Glutamatergic neuron (in vitro differentiated cells): ENCODE data around the gene GSTA4. TPM values are rescaled to one million over a fixed set of nuclear protein-coding genes. Genes with fewer than 3 reads are reported as not detected.
"Not testable (repeated sequence)": the region's sequence is repeated elsewhere in the genome, so short reads cannot be mapped to it uniquely, and the experiment has no call there.

Experiments used
- DNase-seq: peaks from one replicate; pipeline ENCODE4 v3.0.0; 2022
- H3K27ac Mint-ChIP-seq: one replicate; pipeline ENCODE4 v1.8.0; 2020; ENCODE audit warnings: mild to moderate bottlenecking, mixed read lengths, inconsistent platforms; ENCODE audit not compliant: unreplicated experiment
- H3K27me3 Mint-ChIP-seq: one replicate; pipeline ENCODE4 v1.8.0; 2020; ENCODE audit warnings: mild to moderate bottlenecking, moderate library complexity, mixed read lengths, inconsistent platforms; ENCODE audit not compliant: unreplicated experiment
- H3K36me3 Mint-ChIP-seq: one replicate; pipeline ENCODE4 v1.8.0; 2020; ENCODE audit warnings: mild to moderate bottlenecking, mixed read lengths, inconsistent platforms; ENCODE audit not compliant: unreplicated experiment
- H3K4me1 Mint-ChIP-seq: one replicate; pipeline ENCODE4 v1.8.0; 2020; ENCODE audit warnings: mild to moderate bottlenecking, low read depth, mixed read lengths, inconsistent platforms; ENCODE audit not compliant: unreplicated experiment
- H3K4me3 Mint-ChIP-seq: one replicate; pipeline ENCODE4 v1.8.0; 2020; ENCODE audit warnings: mild to moderate bottlenecking, mixed read lengths, inconsistent platforms; ENCODE audit not compliant: unreplicated experiment
- H3K9me3 Mint-ChIP-seq: one replicate; pipeline ENCODE4 v1.8.0; 2020; ENCODE audit warnings: mild to moderate bottlenecking, moderate library complexity, mixed read lengths, inconsistent platforms; ENCODE audit not compliant: unreplicated experiment
- total RNA-seq: library from RNA; stranded (reverse); fragmentation: NEBNext Ultra II Directional; extraction: Animal tissue kit (Norgen Biotek cat#: 25700); gene quantifications from one replicate; pipeline ENCODE4 v1.2.1, GENCODE V29; 2021; ENCODE audit not compliant: unreplicated experiment
- TF ChIP-seq, protein P1 (sequence below): fragments of 200-600 bp; sonication (generic); IDR thresholded peaks from one replicate; pipeline ENCODE4 v1.5.0; 2021; ENCODE audit not compliant: partially characterized antibody, unreplicated experiment

The GSTA4 gene
- total RNA-seq, 1 donor from 2014 or later = 81.1 TPM

DNA sequence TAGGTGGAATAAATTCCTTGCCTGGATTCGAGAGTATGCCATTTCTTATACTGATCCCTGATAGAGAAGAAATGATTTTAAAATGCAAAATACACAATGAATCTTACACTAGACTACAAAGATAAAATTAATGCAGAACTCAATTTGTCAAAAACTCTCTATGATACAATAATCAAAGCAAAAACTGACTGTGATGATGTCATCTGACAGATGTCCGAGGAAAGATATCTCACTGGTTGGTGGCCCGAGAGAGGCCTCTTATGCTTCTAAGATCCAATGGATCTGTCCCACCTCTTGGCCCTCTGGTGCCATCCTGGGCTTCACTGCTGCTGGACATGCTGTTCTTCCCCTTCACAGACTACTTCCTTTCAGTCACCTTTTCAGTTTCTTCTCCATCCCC, 14.4 kb upstream of the GSTA4 start:
- TF ChIP-seq, protein P1, sequence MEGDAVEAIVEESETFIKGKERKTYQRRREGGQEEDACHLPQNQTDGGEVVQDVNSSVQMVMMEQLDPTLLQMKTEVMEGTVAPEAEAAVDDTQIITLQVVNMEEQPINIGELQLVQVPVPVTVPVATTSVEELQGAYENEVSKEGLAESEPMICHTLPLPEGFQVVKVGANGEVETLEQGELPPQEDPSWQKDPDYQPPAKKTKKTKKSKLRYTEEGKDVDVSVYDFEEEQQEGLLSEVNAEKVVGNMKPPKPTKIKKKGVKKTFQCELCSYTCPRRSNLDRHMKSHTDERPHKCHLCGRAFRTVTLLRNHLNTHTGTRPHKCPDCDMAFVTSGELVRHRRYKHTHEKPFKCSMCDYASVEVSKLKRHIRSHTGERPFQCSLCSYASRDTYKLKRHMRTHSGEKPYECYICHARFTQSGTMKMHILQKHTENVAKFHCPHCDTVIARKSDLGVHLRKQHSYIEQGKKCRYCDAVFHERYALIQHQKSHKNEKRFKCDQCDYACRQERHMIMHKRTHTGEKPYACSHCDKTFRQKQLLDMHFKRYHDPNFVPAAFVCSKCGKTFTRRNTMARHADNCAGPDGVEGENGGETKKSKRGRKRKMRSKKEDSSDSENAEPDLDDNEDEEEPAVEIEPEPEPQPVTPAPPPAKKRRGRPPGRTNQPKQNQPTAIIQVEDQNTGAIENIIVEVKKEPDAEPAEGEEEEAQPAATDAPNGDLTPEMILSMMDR = no peak
- Mint-ChIP-seq H3K27me3 (peaks cover 3% of the 10 kb centered on the region), H3K36me3 (peaks cover 6% of the 10 kb centered on the region), H3K4me3 (no peak overlapping the region), H3K4me1 (peaks cover 7% of the 10 kb centered on the region), H3K27ac (no peak overlapping the region), H3K9me3 (no peaks in the 10 kb centered on the region)
- DNase-seq = no peak

DNA sequence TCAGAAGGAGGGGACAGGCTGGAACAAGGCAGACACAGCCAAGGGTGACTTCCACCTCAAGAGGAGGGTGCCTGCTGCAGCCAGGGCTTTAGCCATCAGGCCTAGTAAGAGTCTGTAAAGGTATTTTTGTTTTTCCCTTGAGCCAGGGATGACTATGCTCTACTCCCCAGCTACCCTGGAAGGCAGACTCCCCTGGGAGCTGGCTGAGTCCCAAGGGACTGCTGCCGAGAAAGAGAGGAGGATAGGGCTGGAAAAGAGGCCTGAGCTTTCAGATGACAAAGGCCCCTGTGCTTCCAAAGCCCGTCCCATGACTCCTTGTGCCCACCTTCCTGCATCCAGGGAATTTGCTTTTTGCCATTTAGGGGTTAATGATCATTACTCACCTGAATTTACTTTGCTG, 14.0 kb upstream of the GSTA4 start:
- no peak overlapping the region for H3K4me3 Mint-ChIP-seq
- DNase-seq = no peak
- no peak overlapping the region for H3K27ac Mint-ChIP-seq
- TF ChIP-seq, protein P1 = no peak
- H3K27me3 Mint-ChIP-seq = peaks cover 3% of the 10 kb centered on the region
- no peaks in the 10 kb centered on the region for H3K9me3 Mint-ChIP-seq
- peaks cover 6% of the 10 kb centered on the region for H3K36me3 Mint-ChIP-seq
- peaks cover 7% of the 10 kb centered on the region for H3K4me1 Mint-ChIP-seq

DNA sequence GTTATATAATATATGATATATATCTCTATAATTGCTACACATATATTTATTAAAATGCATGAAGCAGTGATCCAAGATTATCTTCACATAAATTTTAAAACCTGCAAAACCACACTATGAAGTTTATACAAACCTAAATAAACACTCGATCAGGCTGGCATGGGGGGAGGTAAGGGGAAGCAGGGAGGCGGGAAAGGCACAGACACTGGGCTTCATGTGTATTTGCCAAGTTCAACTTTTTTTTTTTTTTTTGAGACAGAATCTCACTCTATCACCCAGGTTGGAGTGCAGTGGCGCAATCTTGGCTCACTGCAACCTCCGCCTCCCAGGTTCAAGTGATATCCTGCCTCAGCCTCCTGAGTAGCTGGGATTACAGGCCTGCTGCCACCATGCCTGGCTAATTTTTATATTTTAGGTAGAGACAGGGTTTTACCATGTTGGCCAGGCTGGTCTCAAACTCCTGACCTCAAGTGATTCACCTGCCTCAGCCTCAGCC, 13.2 kb upstream of the GSTA4 start:
- not testable (repeated sequence) for H3K36me3 Mint-ChIP-seq, DNase-seq, H3K4me3 Mint-ChIP-seq

DNA sequence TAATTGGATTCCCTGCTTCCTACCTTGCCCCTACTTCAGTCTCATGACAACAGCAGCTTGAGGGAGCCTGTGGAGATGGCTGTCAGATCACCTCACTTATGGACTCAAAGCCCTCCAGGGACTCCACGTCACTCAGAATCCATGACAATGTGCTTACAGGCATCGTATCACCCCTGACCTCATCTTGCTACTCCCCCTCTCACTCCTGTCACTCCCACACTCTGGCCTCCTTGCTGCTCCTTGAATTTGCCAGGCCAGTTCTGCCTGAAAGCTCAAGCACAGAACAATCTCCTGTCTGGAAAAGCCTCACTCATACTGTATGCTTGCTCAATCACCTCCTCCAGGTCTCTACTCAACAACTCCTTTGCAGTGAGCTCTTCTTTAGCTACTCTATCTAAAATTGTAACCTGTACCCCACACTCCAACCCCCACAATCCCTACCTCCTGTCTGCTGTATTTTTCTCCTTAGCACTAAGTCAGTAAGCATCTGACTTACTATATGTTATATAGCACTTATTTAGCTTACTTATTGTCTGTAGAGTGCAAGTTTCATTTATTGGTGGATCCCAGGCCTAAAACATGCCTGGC, 10.7 kb upstream of the GSTA4 start:
- Mint-ChIP-seq H3K4me1 (peaks cover 10% of the 10 kb centered on the region), H3K4me3 (no peak overlapping the region), H3K27me3 (peaks cover 3% of the 10 kb centered on the region), H3K36me3 (peaks cover 6% of the 10 kb centered on the region), H3K9me3 (no peaks in the 10 kb centered on the region), H3K27ac (peak overlapping the region; percentile 49)
- no peak for DNase-seq
- TF ChIP-seq, protein P1 = no peak

More for the DNA sequence above, 13.2 kb upstream of the GSTA4 start:
- H3K9me3 Mint-ChIP-seq, H3K27me3 Mint-ChIP-seq, H3K27ac Mint-ChIP-seq: not testable (repeated sequence)
- peaks cover 10% of the 10 kb centered on the region for H3K4me1 Mint-ChIP-seq

DNA sequence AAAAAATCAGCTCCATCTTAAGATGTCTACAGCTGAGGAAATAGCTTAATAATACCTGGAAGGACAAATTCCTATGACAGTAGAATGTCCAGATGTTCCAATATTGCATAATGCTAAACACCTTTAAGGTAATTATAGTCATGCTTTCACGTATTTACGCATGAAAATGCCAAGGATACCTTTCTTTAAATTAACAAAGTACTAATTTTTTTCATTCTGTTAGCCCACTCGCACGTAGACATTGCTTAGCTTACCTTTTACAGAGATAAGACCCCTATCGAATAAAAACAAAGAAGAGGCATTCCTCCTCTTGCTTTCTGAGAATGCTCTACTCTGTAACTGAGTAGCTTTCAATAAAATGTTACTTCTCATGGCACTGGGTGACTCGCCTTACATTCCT, 4.4 kb upstream of the GSTA4 start:
- Mint-ChIP-seq H3K36me3 (no peaks in the 10 kb centered on the region), H3K9me3 (peaks cover 20% of the 10 kb centered on the region), H3K27ac (no peak overlapping the region), H3K27me3 (peaks cover 16% of the 10 kb centered on the region), H3K4me3 (no peak overlapping the region), H3K4me1 (peaks cover 6% of the 10 kb centered on the region)
- TF ChIP-seq, protein P1 = no peak
- DNase-seq = no peak
